LNCaP clone FGC (cell line): ENCODE results near the gene SGCG.

Source experiments
- DNase-seq: peaks from one replicate; pipeline ENCODE4 v3.0.0-alpha.2; 2011; ENCODE audit warnings: low read depth
- H3K4me3 ChIP-seq: 2 replicates; pipeline ENCODE4 v1.5.1; 2011; ENCODE audit warnings: mild to moderate bottlenecking, low read depth, low read length, control low read depth
- TF ChIP-seq, protein P1 (sequence below): IDR thresholded peaks from 2 replicates; pipeline ENCODE4 v1.5.1; 2012; ENCODE audit warnings: mild to moderate bottlenecking; ENCODE audit not compliant: control insufficient read depth, insufficient read depth; ENCODE audit errors: extremely low read depth

Gene SGCG

DNA sequence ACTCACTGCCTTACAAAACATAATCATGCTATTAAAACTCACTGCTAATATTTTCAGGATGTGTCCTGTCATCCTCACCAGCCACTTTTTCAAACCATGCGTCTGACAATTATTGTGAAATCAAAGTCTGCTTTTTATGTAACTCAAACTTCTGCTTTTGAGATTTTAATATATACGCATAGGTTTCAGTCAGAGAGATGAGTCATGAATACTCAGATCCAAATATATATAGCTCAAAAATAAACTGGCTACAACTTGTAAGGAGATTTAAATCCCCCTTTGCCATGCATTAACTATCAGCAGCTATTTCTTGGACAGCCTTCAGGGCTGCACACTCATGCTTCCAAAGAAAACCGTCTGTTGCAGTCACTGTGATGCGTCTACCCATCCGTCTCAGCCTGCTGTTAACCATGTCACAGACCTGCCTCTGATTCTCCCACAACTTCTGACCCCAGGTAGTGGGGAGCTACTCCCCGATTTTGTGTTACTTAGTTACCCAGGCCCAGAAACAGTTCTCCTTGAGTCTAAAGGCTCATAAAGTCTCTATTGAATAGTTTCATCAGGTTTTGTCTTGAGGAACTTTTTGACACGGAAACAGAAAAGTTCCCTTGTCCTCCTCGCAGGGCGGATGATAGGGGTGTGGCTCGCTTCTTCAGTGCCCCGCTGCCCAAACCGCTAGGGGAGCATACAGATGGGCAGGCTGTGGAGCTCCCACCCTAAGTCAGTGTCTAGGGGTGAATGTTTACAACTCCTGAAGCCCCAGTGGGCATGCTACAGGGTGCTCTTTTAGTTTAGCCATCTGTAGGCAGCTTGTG lies 33.8 kb upstream of the SGCG start:
- H3K4me3 ChIP-seq, result no peak overlapping the region
- TF ChIP-seq, protein P1, sequence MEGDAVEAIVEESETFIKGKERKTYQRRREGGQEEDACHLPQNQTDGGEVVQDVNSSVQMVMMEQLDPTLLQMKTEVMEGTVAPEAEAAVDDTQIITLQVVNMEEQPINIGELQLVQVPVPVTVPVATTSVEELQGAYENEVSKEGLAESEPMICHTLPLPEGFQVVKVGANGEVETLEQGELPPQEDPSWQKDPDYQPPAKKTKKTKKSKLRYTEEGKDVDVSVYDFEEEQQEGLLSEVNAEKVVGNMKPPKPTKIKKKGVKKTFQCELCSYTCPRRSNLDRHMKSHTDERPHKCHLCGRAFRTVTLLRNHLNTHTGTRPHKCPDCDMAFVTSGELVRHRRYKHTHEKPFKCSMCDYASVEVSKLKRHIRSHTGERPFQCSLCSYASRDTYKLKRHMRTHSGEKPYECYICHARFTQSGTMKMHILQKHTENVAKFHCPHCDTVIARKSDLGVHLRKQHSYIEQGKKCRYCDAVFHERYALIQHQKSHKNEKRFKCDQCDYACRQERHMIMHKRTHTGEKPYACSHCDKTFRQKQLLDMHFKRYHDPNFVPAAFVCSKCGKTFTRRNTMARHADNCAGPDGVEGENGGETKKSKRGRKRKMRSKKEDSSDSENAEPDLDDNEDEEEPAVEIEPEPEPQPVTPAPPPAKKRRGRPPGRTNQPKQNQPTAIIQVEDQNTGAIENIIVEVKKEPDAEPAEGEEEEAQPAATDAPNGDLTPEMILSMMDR, result no peak
- no peak for DNase-seq

DNA sequence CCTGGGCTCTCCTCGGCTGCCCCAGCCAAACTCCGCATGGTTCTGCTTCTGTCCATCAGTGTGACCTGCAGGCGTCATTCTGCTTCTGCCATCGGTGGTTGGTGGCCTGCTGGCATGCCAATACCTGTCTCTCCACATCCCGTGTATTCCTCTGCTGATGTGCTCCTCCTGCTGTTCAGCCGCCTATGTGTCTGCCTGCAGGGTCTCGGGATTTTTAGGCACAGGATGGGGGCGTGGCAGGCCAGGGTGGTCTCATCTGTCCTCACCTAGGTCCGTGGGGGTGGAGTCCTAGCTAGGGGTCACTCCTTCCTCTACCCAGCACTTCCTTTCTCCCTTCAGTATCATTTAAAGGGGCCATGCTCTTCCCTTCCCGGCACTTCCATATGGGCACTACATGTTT lies 33.0 kb upstream of the SGCG start:
- DNase-seq, result no peak
- TF ChIP-seq, protein P1, result no peak
- no peak overlapping the region for H3K4me3 ChIP-seq

DNA sequence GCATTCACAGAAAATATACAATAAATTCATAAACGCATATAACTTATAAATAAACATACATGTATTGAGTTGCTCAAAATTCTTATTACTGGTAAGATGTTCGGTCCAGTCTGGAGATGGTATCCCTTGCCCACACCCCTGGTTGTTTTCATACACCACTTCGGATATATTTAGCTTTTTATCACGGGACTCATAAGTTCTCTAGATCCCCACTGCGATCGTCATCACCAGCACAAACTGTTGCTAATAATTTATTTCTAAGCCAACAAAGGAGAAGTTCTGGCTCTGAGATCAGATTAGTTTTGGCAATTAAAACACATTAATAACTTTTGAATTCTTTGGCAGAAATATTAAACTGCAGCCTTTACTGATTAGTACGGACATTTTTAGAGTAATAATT lies 23.0 kb upstream of the SGCG start:
- no peak for DNase-seq
- no peak overlapping the region for H3K4me3 ChIP-seq
- TF ChIP-seq, protein P1, result no peak

DNA sequence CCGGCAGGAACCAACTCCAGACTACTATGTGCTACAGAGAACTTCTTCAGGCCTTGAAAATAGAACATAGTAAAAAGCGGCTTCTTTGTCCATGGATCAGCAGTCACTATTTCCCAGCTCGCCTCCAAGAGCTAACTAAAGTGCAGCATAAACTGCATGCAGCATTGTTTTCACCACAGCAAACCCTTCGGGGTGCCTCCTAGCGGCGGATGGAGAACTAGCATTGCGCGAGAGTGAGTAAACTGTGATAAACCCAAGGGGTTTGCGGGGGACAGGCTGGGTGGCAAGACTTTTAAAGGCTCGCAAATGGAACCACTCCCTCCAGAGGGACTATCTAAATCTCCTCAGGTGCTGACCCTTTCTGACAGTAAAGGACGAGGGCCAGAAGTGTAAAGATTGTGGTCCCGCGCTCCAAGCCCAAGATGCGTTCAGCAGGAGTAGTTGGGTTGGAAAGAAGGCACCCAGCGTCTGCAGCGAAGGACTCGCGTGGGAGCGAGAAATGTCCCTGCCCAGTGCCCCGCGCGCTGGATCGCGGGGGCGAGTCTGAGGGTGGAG lies 21.5 kb upstream of the SGCG start:
- TF ChIP-seq, protein P1, result peak; percentile 50
- no peak overlapping the region for H3K4me3 ChIP-seq
- no peak for DNase-seq

DNA sequence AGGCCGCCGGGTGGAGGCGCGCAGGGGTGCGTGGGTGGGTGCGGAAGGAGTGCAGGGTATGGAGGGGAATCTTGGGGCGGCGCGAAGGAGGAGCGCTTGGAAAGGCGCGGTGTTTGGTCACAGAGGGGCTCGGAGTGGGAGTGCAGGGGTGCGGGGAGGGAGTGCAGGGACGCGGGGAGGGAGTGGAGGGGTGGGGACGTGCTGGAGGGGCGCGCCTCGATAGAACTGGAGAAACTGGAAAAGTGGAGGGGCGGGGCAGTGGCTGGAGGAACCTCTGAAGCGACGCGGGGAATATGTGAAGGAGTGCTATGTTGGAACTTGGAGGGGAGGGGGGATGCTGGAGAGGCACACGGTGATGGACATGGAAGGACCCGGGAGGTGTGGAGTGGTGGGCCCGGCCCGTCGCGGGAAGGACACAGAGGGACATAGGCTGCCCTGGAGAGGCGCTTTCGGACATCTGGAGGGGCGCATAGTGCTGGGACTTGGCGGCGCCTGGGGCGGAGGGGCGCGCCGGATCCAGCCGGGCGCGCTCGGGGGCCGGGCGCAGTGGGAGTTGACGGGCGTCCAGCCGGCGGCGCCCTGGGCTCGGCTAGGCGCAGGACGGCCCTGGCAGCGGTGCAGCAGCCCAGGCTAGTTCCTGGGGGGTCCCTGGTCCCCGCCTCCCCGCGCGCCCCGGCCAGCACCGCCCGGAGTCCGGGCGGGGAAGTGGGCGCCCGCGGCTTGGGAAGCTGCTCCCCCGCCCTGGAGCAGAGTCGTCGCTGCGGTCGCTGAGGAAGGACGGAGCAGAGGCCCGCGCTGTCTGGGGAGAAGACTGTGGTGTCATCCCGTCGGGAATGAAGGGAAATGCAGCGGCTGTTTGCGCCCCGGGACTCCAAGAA lies 20.8 kb upstream of the SGCG start:
- no peak overlapping the region for H3K4me3 ChIP-seq
- TF ChIP-seq, protein P1, result no peak
- DNase-seq, result no peak

DNA sequence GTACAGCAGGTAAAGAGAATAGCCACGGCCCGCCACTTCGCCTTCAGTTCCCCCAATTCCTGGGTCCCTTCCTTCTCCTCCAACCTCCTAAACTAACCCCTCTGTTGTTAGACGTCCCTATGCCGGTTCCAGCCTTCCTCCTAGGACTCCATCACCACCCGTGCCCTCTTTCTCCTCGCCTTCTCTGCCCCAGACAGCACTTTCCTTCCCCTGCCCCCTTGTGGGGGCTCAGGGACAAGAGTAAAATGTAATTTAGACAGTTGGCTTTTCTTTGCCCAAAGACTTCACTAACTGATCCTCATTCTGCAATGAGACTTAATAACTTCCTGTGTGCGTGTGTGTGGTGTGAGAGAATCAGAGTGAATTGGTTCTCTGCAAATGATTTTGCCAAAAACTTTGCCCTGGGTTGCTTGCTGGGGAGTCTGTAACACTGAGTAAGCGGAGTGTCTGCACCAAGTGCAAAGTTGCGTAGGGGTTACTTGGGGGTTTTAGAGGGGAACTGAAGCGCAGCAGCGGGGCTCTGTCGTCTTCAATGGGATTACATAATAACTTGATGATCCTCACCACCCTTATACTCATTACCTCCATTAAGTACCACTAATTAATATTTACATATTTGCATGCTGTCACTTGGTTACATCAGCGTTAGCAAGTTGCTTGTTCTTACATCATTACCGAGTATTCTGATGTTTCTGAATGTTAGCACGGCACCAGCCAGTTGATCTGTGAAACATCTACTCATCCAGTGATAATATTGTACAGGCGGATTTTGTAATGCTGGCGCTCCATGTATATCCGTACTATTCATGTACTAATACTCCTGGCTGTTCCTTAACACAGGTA lies 19.9 kb upstream of the SGCG start:
- DNase-seq, result no peak
- TF ChIP-seq, protein P1, result no peak
- H3K4me3 ChIP-seq, result no peak overlapping the region
